Activated B cell treated with CpG ODN at 0.5 μM for 24 hours (primary cell): Measurements from ENCODE around the gene TENM4. TPM values are rescaled to one million over a fixed set of nuclear protein-coding genes. Genes with fewer than 3 reads are reported as not detected.

Experiments used
- ATAC-seq: fragments of 200-7000 bp; cut with Tn5 transposase; one replicate; pipeline ENCODE4 v1.10.0; 2021; ENCODE audit warnings: low read depth, mild to moderate bottlenecking, moderate library complexity
- CTCF ChIA-PET: fragments of 350-600 bp; sonication (Branson Sonifier 250); formaldehyde crosslinking; loops from one replicate; lab custom pipeline; 2021; ENCODE audit warnings: antibody characterized with exemption; lab: Charles Lee
- POLR2A ChIA-PET: fragments of 350-600 bp; sonication (Branson Sonifier 250); formaldehyde crosslinking; loops from one replicate; lab custom pipeline; 2021; ENCODE audit warnings: antibody characterized with exemption; lab: Charles Lee
- DNase-seq: peaks from one replicate; pipeline ENCODE4 v3.0.0; 2022
- H3K27ac Mint-ChIP-seq: one replicate; pipeline ENCODE4 v1.8.0; 2020; ENCODE audit warnings: mixed read lengths
- H3K27me3 Mint-ChIP-seq: one replicate; pipeline ENCODE4 v1.8.0; 2021; ENCODE audit warnings: mixed read lengths
- H3K36me3 Mint-ChIP-seq: one replicate; pipeline ENCODE4 v1.8.0; 2021; ENCODE audit warnings: low read depth, mixed read lengths
- H3K4me1 Mint-ChIP-seq: one replicate; pipeline ENCODE4 v1.8.0; 2021; ENCODE audit warnings: mixed read lengths
- H3K4me3 Mint-ChIP-seq: one replicate; pipeline ENCODE4 v1.8.0; 2020; ENCODE audit warnings: mild to moderate bottlenecking, mixed read lengths
- H3K9me3 Mint-ChIP-seq: one replicate; pipeline ENCODE4 v1.8.0; 2020; ENCODE audit warnings: mixed read lengths
- CTCF ChIP-seq: fragments of 200-600 bp; IDR thresholded peaks from one replicate; pipeline ENCODE4 v1.8.0; 2022; ENCODE audit warnings: antibody characterized with exemption, mild to moderate bottlenecking
- intact Hi-C: fragments of 100-400 bp; cut with micrococcal nuclease; formaldehyde crosslinking; loops from one replicate; pipeline ENCODE4 v1.15.1; 2024
- total RNA-seq: library from RNA; stranded (reverse); gene quantifications from 2 replicates; pipeline ENCODE4 v1.2.3, GENCODE V29; 2022

Gene TENM4
- total RNA-seq, 1 donor from 2014 or later, result 2.4 TPM

GRCh38 chr11:79397252-79397651, 43.6 kb downstream of the TENM4 start:
- Mint-ChIP-seq H3K27ac (no peak overlapping the region), H3K4me1 (peaks cover 6% of the 10 kb centered on the region), H3K9me3 (no peaks in the 10 kb centered on the region), H3K4me3 (no peak overlapping the region), H3K27me3 (peaks cover 16% of the 10 kb centered on the region), H3K36me3 (no peaks in the 10 kb centered on the region)
- no peak for TF ChIP-seq CTCF
- ChIA-PET CTCF (no interaction called here), POLR2A (no interaction called here)
- ATAC-seq (no peak), DNase-seq (no peak)
- intact Hi-C loops, result no loop called here

- intact Hi-C loops, result no loop called here
- ATAC-seq (no peak), DNase-seq (no peak)
- H3K4me1 Mint-ChIP-seq, result peaks cover 6% of the 10 kb centered on the region
- ChIA-PET CTCF (interaction anchor here (1.1 kb wide), 1 partner anchor 100 kb away, joined by 3 read pairs; no protein-coding TSS in a partner anchor), POLR2A (no interaction called here)
- H3K27ac Mint-ChIP-seq, result no peak overlapping the region
- H3K36me3 Mint-ChIP-seq, result no peaks in the 10 kb centered on the region
- H3K27me3 Mint-ChIP-seq, result peaks cover 21% of the 10 kb centered on the region
- TF ChIP-seq CTCF, result no peak
- H3K4me3 Mint-ChIP-seq, result no peak overlapping the region
- no peaks in the 10 kb centered on the region for H3K9me3 Mint-ChIP-seq
Observed at GRCh38 chr11:79396674-79397073, 44.2 kb downstream of the TENM4 start.

GRCh38 chr11:79396001-79396400, 44.8 kb downstream of the TENM4 start:
- ChIA-PET POLR2A (no interaction called here), CTCF (interaction anchor here (1.1 kb wide), 1 partner anchor 101 kb away, joined by 3 read pairs; no protein-coding TSS in a partner anchor)
- intact Hi-C loops, result no loop called here
- Mint-ChIP-seq H3K4me1 (peaks cover 6% of the 10 kb centered on the region), H3K36me3 (no peaks in the 10 kb centered on the region), H3K4me3 (no peak overlapping the region), H3K9me3 (no peaks in the 10 kb centered on the region), H3K27me3 (peaks cover 25% of the 10 kb centered on the region), H3K27ac (no peak overlapping the region)
- no peak for ATAC-seq
- no peak for DNase-seq
- TF ChIP-seq CTCF, result no peak

- Mint-ChIP-seq H3K9me3 (no peaks in the 10 kb centered on the region), H3K4me1 (peaks cover 6% of the 10 kb centered on the region), H3K4me3 (no peak overlapping the region), H3K36me3 (no peaks in the 10 kb centered on the region), H3K27me3 (peaks cover 40% of the 10 kb centered on the region), H3K27ac (no peak overlapping the region)
- DNase-seq (no peak), ATAC-seq (no peak)
- ChIA-PET POLR2A (no interaction called here), CTCF (no interaction called here)
- intact Hi-C loops, result no loop called here
- no peak for TF ChIP-seq CTCF
Observed at GRCh38 chr11:79393362-79394043, 47.3 kb downstream of the TENM4 start.

- H3K27me3 Mint-ChIP-seq, result peaks cover 41% of the 10 kb centered on the region
- POLR2A ChIA-PET, result no interaction called here
- DNase-seq, result no peak
- no peaks in the 10 kb centered on the region for H3K9me3 Mint-ChIP-seq
- CTCF ChIA-PET, result no interaction called here
- no peak overlapping the region for H3K4me3 Mint-ChIP-seq
- H3K4me1 Mint-ChIP-seq, result peaks cover 15% of the 10 kb centered on the region
- H3K27ac Mint-ChIP-seq, result no peak overlapping the region
- TF ChIP-seq CTCF, result no peak
- ATAC-seq, result no peak
- intact Hi-C loops, result no loop called here
- H3K36me3 Mint-ChIP-seq, result no peaks in the 10 kb centered on the region
Observed at GRCh38 chr11:79392161-79392560, 48.7 kb downstream of the TENM4 start.
